HL-60/S4 treated with phorbol 12-myristate 13-acetate at 8.2 ng/mL for 4 days and 3 days (cell line): ENCODE data around the gene PDIA5.
"Not testable (repeated sequence)": the region's sequence is repeated elsewhere in the genome, so short reads cannot be mapped to it uniquely, and the experiment has no call there.

Experiments
- in situ Hi-C: fragments of 300-500 bp; cut with MboI; formaldehyde crosslinking; loops from 2 replicates; pipeline ENCODE4 v1.15.0; 2022; ENCODE audit warnings: low sequenced_read_pairs

The PDIA5 gene

DNA sequence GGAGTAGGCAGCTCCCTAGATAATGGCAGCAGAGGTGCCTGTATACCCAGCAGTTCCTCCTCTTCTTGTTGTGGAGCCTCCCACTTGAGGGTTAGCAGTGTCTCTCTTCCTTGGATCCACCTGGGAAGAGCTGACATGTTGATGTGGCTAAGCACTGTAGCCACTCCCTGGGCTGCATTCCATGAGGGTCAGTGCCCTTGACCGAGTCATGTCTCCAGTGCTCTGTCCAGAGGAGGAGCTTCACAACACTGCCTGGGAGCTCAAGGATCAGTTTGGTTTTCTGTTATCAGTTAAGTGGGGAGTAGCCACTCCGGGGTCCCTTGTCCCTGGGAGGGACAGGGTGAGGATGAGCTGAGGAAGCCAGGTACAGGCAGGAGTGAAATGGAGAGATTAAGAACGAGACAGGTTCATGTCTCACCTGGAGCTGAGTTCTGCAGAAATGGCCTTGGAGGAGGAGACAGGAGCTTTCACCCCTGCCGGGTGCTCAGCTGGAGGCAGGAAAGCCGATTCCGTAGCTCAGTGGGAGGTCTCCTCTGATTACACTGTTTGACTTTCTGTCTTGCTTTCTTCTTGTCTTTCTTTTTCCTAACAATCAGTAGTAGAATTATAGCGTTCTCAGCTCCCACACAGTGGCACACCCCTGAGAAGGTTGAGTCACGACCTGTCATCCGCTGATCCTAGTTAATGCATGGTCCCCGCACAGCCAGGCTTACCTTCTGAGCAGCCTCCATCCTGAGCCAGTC, 77.0 kb downstream of the PDIA5 start:
- in situ Hi-C loops: no loop called here

DNA sequence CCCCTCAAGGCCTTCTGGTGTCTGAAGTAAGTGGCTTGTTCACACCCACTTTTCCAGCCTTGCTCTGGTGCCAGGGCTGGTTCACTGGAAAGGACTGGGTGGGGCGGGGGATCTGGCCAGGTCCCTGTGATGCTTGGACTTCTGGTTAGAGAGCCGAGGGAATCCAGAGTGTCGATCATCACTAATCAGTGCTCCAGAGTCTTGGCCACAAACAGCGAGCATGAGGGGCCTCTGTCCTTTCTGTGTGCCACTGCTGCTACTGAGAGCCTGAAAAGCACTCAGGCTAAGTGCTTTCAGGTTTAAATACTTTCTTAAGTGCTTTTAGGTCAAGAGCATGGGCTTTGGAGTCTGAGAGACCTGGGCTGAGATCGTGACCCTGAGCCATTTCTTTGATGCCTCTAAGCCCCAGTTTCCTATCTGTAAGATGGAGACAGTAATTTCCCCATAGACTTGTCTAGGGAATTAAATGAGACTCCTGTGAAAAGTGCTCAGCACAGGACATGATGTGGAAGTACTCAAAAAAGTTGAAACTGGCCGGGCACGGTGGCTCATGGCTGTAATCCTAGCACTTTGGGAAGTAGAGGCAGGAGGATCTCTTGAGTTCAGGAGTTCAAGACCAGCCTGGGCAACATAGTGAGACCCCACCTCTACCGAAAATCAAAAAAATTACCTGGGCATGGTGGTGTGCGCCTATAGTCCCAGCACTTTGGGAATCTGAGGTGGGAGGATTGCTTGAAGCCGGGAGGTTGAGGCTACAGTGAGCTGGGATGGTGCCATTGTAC, 81.1 kb downstream of the PDIA5 start:
- in situ Hi-C loops: no loop called here

GRCh38 chr3:123148772-123149171, 81.9 kb downstream of the PDIA5 start:
- in situ Hi-C loops: no loop called here

DNA sequence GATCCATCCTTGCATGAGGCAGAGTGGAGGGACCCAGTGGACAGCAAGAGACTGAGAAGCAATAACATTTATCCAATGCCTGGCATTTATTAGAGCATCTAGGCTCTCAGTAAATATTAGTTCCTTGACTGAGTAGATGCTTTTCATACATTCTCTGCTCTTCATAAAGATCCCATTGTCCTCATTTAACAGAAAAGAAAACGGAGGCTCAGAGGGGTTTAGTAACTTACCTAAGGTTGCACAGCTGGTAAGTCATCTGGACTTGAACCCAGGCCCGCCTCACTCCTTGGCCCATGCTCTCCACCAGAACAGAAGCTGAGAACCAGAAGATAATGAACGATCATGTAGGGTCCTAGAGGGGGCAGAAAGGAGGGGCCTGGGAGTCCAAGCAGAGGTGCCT, 82.7 kb downstream of the PDIA5 start:
- in situ Hi-C loops: no loop called here

DNA sequence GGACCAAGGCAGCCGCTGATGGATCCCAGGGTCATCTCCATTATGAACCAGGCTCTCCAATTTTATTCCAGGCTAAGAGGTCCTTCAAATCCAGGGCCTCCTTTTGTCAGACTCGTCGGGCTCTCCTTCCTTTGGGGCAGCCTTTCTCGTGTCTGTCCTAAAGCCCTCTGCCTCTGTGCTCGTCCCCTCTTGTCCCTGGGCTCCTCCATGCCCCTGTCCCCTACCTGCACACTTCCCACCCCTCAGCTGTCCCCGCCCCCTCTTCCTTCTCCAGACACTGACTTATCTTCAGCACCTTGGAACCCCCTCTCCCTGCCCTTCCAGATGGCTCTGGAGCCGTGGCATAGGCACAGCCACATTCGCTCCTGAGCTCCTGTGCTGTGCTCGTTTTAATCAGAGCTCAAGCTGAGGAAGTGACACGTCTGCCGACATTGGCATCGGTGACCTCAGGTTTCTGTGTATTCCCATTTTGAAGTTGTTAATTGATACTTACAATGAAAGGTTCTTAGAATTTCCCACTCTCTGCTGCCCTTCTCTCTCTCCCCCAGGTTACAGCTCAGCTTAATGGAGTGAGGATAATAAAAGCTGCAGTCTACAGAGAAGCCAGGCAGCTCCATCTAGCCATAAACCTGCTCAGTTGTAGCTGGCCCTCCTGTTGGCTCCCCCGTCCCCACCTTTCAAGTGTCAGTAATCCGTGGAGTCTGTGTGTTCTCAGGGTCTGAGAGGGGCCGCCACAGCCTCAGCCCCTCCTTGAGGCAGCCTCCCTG, 83.8 kb downstream of the PDIA5 start:
- in situ Hi-C loops: no loop called here

DNA sequence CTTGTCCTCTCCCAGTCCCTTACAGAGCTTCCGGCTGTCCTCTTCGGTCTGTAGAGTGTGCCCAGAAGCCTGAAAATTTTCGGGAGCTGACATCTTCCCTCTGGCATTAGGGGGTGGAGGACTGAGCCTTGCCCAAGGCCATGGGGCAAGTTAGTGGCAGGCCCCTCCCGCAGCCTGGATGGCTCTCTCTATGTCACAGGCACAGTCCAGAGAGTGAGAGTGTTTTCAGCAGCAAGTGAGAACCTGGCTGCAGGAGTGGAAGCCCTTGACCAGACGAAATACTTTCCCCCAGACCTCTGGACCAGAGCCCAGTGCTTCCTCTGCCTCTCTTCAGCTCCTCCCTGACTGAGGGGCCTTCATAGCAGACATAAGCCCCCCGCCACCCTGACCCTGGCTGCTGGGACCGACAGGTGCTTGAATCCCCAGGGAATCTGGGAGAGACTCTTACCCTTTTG, 84.5 kb downstream of the PDIA5 start:
- in situ Hi-C loops: no loop called here

DNA sequence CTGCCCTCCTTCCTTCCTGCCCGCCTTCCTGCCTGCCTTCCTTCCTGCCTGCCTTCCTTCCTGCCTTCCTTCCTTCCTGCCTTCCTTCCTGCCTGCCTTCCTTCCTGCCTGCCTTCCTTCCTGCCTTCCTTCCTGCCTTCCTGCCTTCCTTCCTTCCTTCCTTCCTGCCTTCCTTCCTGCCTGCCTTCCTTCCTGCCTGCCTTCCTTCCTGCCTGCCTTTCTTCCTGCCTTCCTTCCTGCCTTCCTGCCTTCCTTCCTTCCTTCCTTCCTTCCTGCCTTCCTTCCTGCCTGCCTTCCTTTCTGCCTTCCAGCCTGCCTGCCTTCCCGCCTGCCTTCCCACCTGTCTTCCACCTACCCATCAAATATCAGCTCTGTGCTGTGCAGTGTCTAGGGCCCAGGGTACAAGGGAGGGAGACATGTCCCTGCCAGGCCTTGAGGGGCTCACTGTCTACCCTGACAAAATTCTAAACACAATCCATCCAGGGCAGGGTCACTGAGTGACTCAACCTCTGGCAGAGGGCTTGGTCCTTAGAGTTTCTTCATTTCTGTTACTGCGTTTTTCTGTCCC, 85.1 kb downstream of the PDIA5 start:
- in situ Hi-C loops: not testable (repeated sequence)

GRCh38 chr3:123152687-123153086, 85.9 kb downstream of the PDIA5 start:
- in situ Hi-C loops: no loop called here

DNA sequence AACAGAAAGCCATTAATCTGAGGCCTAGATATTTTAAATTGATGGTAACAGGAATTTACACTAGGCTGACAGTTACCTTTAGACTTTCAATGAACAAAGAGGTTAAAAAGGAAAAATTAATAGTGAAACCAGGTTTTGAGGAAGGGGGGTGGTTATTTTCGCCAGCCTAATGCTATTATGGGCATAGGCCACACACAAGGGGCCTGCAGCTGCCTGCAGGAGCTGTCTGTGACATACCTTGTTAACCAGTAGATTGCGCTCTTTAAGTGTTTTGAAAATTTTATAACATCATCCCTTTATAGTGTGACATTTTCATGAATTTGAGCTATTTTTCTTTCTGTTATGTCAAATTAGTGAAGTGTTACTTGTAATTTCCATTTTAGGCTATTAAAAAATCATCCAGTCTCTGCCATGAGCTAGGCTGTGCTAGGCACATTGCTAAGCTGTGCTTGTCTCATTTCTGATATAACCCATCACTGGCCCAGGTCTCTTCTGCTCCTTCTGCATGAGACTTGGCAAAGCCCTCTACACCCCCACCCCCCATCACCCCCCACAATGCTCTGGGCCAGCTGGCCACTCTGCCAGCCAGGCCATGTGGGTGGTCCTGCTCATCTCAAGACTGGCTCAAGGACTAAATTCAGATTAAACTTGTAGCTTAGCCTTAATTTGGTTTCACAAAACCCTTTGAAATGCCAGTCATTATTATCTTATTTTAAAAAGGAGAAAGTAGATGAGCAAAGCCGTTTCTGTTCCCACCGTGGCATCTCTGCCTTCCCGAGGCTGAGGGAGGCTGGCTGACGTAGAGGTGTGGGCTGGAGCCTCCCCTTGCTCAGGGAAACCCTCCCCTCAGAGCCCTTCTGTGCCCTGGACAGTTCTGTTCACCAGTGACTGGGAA, 86.5 kb downstream of the PDIA5 start:
- in situ Hi-C loops: no loop called here

GRCh38 chr3:123154020-123154985, 87.5 kb downstream of the PDIA5 start:
- in situ Hi-C loops: no loop called here

DNA sequence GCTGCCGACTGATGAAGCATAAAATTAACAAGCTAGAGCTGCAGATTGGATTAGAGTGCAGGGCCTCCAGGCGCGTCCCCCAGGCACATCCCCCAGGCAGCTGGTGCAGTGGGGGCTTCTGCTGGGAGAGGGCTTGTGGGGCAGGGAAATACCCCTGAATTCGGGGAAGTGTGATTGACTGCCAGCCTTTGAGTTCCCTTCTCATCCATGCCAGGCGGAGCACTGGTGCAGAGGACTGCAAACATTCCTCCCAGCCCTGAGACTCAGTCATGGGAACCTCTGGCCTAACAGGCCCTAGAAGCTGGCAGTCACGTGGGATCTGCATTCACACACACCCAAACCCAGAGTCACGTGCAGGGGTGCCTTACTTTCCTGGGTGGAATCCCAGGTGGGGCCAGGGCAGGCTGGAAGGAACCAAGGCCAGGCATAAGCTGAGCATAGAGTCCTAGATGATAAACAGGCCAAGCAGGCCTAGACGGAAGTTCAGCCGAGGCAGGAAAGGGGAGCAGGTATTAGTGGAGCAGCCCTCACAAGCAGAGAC, 88.7 kb downstream of the PDIA5 start:
- in situ Hi-C loops: no loop called here

DNA sequence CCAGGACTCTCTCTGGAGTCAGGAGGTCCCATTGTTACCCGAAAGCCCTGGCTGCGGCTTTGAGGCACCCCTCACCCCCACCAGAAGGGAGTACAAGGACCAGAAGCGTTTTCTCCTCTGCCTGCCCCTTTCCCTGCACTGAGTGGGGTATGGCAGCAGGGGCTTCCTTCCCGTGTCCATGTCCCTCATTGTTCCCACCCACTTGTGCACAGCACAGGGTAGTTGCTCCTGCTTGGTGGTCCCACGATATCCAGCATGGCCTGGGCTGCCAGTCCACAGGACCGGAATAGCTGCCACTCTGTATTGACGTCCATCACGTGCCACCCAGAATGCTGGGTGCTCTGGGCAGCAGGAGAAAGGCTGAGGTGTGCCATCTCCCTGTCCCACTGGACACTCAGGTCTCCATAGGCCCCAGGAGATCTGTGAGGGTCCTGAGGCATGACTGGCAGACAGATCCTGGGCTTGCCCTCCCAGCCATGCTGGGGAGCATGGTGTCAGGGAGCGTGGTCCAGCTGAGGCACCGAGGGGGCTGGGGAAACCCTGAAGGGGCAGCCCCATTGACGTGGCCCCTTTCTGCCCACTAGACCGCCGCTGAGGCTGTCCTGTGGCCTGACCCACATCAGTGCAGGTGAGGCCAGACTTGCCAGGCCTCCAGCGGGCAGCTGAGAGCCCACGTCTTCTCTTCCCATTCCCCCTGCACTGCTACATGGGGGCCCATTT, 89.6 kb downstream of the PDIA5 start:
- in situ Hi-C loops: no loop called here

GRCh38 chr3:123157209-123157597, 90.4 kb downstream of the PDIA5 start:
- in situ Hi-C loops: no loop called here

- in situ Hi-C loops: no loop called here
Measured at GRCh38 chr3:123157598-123158287, 90.9 kb downstream of the PDIA5 start.

GRCh38 chr3:123158330-123158729, 91.5 kb downstream of the PDIA5 start:
- in situ Hi-C loops: no loop called here

GRCh38 chr3:123158899-123159390, 92.1 kb downstream of the PDIA5 start:
- in situ Hi-C loops: no loop called here

DNA sequence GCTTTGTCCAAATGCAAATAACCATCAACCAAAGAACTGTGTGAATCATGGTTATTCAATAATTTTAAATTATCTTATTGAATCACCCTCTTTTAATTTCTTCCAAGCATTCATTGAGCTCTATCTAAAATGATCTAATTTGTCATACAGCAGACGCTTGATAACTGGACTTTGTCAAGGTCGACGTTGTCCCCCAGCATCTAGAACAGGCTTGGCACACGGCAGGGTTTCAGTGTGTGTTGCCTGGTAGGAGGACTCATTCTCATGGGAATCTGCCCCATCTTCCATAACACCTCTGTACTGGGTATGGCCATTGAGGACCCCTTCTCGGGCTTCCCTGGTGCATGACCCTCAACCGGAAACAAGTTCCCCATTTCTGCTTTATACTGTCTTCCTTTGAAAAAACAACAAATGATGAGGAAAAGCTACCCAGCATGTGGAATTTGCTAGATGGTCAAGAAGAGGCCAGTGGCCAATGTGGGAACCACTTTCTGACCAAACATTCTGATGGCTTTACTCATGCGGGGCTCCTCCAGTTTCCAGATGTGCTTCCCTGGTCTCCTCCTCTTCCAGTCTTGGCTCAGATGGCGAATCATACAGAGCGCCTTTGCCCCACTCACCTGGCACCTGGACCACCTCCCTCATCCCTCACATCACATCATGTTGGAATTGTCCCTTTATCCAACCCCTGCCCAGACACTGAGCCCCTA, 93.3 kb downstream of the PDIA5 start:
- in situ Hi-C loops: no loop called here
